Erythroblast (primary cell): ENCODE measurements around the gene TJP1.
"Not testable (repeated sequence)": the region's sequence is repeated elsewhere in the genome, so short reads cannot be mapped to it uniquely, and the experiment has no call there.

Source experiments
- DNase-seq, 2 experiments: peaks; one replicate each; lab custom pipeline; 2025; lab: John Stamatoyannopoulos, UW
- GATA1 ChIP-seq: IDR thresholded peaks from 2 replicates; pipeline ENCODE4 v1.6.1; 2011; ENCODE audit warnings: low read depth, mild to moderate bottlenecking, control low read depth, low read length, moderate library complexity
- POLR2A ChIP-seq: IDR thresholded peaks from 2 replicates; pipeline ENCODE4 v1.6.1; 2011; ENCODE audit warnings: mild to moderate bottlenecking, low read length

The TJP1 gene

GRCh38 chr15:29822684-29823459 is 604 bp upstream of the TJP1 start:
- DNase-seq = peak; percentile 18 to 32
- TF ChIP-seq POLR2A (no peak), GATA1 (no peak)

DNA sequence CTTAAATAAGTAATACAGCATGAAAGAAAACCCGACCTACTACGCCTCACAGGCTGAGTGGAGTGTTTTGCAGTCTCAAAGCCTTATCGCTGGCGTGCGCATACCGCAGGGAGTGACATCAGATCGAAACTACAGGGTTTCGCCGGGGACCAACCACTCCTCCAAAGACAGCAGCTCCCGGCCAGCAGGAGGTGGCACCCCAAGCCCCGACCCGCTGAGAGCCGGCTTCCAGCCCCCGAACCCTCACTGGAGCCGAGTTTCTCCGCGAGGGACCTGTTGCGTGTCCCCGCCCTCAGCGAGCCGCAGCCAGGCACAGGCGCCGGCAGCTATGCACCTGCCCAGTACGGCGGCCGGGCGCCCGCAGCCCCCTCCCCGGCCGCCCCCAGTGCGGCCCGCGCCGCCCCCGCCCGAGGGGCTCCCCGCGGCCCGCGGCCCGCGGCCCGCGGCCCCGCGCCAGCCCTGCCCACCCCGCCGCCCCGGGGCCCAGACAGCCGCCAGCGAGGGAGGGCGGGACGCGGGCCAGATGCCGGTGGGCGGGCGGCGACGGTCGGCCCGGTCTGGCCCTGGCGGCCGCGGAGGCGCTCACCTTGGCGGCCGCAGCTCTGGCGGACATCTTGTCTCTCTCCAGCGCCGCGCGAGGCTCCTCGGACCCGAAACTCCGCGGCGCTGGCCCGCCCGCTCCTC is 710 bp downstream of the TJP1 start:
- peak; percentile 52 to 71 for DNase-seq
- TF ChIP-seq GATA1 (no peak), POLR2A (no peak)

DNA sequence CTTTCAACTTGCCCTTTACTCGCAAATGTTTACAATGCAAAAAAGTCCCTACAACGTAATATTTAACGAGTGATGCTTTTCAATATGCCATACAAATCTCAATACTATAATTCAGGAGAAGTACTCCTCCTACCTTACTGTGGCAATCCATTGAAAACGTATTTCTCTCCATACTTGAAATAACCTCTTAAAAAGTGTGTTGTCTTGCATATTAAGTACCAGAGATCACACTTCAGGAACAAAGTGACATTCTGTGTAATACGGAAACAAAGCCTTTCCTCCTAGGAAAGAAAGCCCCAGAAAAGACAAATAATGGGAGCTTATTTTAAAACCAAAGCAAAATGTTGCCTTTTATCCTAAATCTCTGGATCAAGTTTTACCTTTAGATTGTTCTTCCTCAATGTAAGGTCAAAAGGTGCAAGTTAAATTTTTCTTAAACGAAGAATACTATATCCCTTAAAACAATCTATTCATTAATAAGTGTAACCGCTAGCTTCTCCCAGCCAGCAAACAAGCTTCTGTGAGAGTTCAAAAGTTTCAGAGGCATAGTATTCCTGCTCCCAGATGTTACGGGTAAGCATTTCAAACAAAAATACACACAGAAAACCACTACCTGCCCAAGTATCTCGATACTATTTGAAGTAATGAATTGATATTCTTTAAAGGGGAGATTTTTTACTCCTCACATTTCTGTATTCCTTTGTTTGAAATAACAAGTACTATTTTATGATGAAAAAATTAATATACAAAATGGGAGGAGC is 1.7 kb downstream of the TJP1 start:
- no peak for TF ChIP-seq POLR2A
- TF ChIP-seq GATA1 = no peak
- DNase-seq = no peak

GRCh38 chr15:29819979-29820378 is 2.3 kb downstream of the TJP1 start:
- DNase-seq = no peak
- TF ChIP-seq POLR2A (no peak), GATA1 (no peak)

- TF ChIP-seq POLR2A (no peak), GATA1 (no peak)
- no peak for DNase-seq
Measured at GRCh38 chr15:29818141-29818540, 4.1 kb downstream of the TJP1 start.

DNA sequence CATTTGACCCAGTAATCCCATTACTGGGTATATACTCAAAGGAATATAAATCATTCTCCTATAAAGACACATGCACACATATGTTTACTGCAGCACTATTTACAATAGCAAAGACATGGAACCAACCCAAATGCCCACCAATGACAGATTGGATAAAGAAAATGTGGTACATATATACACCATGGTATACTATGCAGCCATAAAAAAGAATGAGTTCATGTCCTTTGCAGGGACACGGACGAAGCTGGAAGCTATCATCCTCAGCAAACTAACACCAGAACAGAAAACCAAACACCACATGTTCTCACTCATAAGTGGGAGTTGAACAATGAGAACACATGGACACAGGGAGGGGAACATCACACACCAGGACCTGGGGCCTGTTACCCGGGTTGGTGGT is 4.8 kb downstream of the TJP1 start:
- not testable (repeated sequence) for DNase-seq

- no peak for DNase-seq
- TF ChIP-seq POLR2A (no peak), GATA1 (no peak)
Measured at GRCh38 chr15:29815000-29815710, 7.1 kb downstream of the TJP1 start.

- TF ChIP-seq POLR2A = no peak
- no peak for TF ChIP-seq GATA1
- no peak for DNase-seq
Measured at GRCh38 chr15:29813009-29813408, 9.3 kb downstream of the TJP1 start.

DNA sequence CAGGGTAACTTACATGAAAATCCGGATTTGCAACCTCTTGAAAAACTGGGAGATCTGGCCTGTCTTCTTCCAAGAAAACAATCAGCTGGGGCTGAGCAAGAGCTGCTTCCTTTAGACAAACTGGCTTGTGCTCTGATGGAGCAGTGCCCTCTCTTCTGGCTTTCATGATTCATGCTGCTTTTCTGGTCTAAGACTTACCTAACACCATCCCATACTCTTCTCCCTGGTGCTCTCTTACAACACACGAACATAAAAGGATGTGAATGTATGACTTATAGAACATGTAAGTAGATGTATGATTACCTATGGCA is 9.9 kb downstream of the TJP1 start:
- no peak for TF ChIP-seq GATA1
- TF ChIP-seq POLR2A = no peak
- no peak for DNase-seq

DNA sequence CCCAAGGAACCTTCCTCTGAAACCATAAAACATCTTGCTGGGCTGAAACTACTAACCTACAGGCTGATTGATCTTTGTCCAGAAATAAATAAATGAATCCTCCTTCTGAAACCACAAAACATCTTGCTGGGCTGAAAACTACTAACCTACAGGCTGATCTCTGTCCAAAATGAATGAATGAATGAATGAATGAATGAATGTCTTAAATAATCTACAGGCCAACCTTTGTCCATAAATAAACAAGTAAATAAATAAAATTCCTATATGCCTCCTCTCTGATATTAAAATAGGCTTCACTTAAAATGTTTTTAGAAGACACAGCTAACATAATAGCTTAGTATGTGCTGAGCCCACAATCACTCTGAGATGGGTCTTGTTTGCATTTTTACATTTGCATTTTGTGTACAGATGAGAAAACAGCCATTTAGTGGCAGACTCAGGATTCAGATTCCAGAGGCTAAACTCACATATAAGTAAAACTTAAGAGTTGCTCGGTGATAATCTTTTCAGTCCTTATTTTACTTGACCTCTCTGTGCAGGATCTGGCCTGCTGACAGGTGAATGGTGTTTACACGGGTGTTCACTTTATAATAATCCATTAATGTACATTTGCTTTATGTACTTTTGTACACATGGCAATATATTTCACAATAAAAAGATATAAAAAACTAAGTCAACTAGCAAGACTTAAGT is 10.4 kb downstream of the TJP1 start:
- DNase-seq = no peak
- TF ChIP-seq GATA1 (no peak), POLR2A (no peak)

GRCh38 chr15:29805708-29806104 is 16.6 kb downstream of the TJP1 start:
- DNase-seq = no peak
- TF ChIP-seq GATA1 (no peak), POLR2A (no peak)

DNA sequence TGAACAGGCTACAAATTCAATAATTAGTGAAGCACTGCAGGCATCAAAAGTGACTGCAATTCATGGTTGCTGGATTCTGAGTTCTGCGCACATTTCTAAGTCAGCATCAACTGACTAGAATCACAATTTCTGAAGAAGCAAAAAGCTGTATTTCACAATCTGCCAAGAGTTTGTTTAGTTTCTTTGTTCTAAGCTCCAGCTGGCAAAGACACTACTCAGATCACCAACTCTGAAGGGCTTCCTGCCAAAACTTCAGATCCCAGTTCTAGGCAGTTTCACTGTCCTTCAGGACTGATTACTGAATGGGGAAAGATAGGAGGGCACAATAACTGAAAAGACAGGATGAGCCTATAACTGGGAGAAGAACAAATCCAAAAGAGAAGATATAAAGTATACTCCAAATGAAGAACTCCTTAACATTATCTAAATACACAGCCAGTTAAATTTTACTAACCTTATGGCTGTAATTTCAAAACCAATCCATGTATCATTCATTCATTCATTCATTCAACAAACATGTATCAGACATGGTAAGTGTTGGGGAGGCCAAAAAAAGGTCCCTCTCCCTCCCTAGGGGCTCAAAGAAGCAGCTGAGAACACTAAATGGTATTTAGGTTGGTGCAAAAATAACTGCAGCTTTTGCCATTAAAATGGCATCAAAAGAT is 17.1 kb downstream of the TJP1 start:
- DNase-seq = no peak
- TF ChIP-seq GATA1 = no peak
- TF ChIP-seq POLR2A = no peak

- TF ChIP-seq GATA1 (no peak), POLR2A (no peak)
- DNase-seq = no peak
Measured at GRCh38 chr15:29802411-29802810, 19.9 kb downstream of the TJP1 start.
